NCI-H2227 (cell line): Measurements from ENCODE around the gene CEACAM1.
"Not testable (repeated sequence)": the region's sequence is repeated elsewhere in the genome, so short reads cannot be mapped to it uniquely, and the experiment has no call there.

ENCODE experiments used
- DNase-seq: peaks from one replicate; lab custom pipeline; 2025; ENCODE audit not compliant: unreplicated experiment; lab: John Stamatoyannopoulos, UW

Gene CEACAM1

DNA sequence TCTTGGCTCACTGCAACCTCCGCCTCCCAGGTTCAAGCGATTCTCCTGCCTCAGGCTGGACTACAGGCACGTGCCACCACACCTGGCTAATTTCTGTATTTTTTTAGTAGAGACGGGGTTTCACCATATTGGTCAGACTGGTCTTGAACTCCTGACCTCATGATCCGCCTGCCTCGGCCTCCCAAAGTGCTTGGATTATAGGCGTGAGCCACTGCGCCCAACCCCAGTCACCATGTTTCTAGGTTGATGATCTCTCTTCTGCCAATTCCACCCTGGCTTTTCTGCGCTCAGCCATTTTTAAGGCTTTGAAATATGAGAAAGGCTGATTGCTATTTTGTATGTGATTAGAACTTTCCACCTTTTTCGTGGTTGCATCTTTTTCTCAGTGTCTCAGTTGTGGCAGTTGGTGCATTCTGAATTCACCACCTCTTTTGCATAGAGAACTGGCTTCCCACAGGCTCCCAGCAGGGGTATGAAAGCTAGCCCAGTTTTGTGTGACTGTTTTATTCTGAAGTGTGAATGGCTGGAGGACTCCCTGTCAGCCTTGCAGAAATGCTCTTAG, 15.5 kb downstream of the CEACAM1 start:
- DNase-seq, result no peak

- no peak for DNase-seq
These were observed 16.1 kb downstream of the CEACAM1 start for GRCh38 chr19:42512130-42512636.

DNA sequence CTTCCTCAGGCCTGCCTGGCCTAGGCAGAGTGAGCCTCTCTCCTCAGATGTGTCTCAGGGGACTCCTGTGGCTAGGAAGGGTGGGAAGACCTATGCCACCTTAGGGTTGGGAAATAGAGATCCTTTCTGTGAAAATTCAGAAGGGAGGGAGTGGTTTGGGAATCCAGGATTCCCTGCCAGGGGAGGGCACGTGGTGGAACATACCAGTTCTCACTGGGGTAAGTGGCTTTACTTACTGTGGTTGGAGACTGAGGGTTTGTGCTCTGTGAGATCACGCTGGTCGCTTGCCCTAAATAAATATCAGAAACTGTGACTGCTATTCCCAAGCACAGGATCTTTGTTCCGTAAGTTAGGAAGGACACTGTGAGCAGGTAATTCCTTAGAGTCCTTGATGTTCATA, 16.9 kb downstream of the CEACAM1 start:
- no peak for DNase-seq

DNA sequence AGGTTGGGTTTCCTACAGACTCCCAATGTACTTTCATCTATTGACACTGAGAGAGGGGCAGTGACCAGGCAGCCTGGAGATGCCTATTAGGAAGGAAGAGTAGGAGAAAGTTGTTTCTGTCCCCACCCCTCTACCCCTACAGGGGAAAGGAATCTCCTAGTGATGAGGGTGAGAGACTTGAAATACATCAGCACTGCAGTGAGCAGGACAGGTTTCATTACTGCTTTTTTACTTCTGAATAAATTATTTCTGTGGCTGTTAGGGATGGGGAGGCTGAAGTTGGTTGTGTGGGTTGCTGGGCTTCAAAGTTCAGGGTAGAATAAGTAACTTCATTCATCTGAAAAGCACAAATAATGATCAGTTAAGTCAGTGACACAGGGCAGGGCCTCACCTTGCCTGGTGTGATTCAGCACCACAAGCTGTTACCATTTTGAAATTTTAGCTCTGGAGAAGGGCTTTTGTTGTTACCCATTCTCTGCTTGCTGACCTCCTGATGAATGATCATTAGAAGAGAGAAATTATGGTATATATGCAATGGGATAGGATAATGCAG, 19.3 kb downstream of the CEACAM1 start:
- no peak for DNase-seq

GRCh38 chr19:42505066-42505465, 23.2 kb downstream of the CEACAM1 start:
- DNase-seq, result no peak

DNA sequence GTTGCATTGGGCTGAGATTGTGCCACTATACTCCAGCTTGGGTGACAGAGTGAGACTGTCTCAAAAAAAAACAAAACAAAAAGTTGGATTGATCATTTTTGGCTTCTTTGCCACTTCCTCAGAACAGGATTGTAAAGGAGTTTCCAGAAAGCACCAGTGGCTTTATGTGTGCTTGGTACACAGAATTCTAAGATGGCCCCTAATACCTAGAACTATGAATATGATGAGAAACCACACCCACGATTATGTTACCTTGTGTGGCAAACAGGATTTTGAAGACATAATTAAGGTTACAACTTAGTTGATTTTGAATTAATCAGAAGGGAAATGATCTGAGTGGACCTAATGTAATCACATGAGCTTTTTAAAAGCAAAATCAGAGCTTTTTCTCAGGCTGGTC, 26.5 kb downstream of the CEACAM1 start:
- DNase-seq, result no peak

DNA sequence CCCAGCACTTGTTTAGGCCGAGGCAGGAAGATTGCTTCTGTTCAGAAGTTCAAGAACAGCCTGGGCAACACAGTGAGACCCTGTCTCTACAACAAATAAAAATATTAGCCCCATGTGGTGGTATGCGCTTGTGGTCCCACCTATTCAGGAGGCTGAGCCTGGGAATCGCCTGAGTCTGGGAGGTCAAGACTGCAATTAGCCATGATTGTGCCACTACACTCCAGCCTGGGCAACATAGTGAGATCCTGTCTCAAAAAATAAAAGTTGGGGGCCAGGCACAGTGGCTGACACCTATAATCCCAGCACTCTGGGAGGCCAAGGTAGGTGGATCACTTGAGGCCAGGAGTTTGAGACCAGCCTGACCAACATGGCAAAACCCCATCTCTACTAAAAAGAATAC, 27.0 kb downstream of the CEACAM1 start:
- not testable (repeated sequence) for DNase-seq

DNA sequence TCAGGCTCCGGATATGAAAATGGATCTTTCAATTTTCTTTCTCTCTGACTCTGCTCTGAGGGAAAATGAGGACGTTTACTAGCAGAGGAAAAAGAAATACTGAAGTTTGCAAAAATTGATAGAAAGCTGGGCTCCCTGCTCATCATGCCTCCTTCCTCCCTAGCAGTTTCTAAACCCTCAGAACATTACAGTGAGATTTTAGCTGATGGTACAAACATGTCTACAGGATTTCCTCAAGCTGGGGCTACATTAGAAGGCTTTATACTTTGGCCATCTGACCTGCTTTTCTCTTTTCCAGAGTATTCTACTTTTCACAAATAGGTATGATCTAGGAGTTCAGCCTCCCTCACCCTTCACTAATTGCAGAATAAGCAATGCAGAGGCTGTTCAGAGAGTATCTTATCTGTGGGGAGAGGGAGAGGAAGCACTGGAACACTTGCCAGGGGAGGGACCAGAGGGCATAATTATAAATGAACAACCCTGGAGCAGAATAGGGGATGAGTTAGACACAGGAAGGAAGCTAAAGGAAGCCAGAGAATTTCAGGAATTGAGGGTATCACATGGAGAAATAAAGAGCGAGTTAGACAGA, 30.0 kb downstream of the CEACAM1 start:
- DNase-seq, result no peak

DNA sequence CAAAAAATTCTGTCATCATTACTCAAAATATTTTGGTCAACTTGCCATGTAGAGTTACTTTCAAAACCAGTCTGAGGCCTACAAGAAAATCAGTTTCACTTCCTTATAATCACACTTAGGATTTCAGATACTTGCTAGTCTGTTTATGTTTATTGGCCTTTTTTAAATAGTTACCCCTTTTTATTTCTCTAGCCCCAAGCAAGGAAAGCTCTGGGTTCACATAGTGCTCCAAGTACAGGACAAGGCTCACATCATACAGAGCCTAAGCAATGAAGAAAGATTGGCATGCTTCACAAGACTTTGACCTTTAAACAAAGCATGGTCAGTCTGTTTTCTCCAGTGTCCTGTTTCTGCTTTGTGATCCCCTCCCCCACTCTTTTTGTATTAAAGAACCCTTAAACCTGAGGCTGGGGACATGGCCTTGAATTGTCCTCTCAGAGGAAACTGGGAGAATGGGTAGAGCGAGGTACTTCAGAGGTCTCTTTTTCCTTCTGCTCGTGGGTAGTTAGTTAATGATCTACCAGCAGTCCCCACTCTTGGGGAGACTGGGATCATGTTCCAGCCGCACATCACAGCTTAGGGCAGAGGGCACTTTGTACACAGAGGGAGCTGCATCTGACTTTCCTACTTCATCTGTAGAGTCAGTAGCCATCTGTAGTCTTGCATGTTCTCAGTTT, 30.7 kb downstream of the CEACAM1 start:
- DNase-seq, result no peak

DNA sequence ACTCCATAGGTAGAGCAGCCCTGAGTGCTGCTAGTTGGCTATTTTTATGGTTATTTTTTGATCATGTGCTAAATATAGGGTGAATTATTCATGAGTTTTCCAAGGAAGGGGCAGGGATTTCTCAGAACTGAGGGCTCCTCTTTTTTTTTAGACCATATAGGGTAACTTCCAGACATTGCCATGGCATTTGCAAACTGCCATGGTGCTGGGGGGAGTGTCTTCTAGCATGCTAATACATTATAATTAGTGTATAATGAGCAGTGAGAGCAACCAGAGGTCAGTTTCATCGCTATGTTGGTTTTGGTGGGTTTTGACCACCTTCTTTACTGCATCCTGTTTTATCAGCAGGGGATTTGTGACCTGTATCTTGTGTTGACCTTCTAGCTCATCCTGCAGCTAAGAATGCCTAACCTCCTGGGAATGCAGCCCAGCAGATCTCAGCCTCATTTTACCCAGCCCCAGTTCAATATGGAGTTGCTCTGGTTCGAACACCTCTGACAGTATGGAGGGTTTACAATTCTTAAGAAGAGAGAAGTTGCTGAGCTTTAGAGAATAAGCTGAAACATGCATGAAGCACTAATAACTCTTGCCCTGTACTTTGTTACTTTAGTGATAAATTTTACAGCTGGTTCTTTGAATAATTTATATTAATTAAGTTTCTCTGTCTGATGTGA, 31.7 kb downstream of the CEACAM1 start:
- DNase-seq, result no peak

- no peak for DNase-seq
These were observed 32.6 kb downstream of the CEACAM1 start for GRCh38 chr19:42495663-42496062.

DNA sequence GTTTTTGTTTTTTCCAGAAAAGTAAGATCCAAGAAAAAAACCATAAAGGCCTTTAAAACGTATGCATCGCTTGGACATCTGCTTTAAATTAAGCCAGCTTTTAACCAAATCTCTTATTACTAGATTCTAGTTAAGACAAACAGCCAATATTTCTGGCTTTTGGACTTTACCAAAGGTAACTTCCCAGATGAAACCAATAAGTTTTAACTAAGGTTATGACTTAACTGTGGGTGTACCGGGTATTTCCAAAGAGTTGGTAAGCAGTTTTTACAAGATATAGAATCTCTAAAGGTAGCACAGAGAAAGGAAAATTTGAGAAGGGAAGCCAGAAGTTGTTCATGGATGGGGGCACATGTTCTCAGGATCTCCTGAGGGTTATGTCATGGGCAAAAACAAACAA, 34.0 kb downstream of the CEACAM1 start:
- no peak for DNase-seq

GRCh38 chr19:42488783-42489521, 39.3 kb downstream of the CEACAM1 start:
- DNase-seq, result no peak

GRCh38 chr19:42487798-42488178, 40.5 kb downstream of the CEACAM1 start:
- no peak for DNase-seq

DNA sequence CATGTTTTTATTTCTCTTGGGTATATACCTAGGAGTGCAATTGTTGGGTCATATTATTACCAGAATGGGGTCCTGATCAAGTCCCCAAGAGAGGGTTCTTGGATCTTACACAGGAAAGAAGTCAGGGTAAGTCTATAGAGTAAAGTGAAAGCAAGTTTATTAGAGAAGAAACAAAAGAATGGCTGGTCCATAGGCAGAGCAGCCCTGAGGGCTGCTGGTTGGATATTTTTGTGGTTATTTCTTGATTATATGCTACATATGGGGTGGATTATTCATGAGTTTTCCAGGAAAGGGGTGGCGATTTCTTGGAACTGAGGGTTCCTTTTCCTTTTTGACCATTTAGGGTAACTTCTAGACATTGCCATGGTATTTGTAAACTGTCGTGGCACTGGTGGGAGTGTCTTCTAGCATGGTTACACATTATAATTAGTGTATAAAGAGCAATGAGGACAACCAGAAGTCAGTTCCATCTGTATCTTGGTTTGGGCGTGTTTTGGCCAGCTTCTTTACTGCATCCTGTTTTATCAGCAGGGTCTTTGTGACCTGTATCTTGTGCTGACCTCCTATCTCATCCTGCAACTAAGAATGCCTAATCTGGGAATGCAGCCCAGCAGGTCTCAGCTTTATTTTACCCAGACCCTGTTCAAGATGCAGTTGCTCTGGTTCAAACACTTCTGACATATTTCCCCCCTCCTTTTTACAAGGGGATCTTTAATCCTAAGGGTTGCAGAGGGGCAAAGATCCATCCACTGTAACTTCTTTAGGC, 41.1 kb downstream of the CEACAM1 start:
- DNase-seq, result no peak

- DNase-seq, result not testable (repeated sequence)
These were observed 43.2 kb downstream of the CEACAM1 start for GRCh38 chr19:42485036-42485435.

- DNase-seq, result no peak
These were observed 47.8 kb downstream of the CEACAM1 start for GRCh38 chr19:42480335-42481095.

- no peak for DNase-seq
These were observed 48.5 kb downstream of the CEACAM1 start for GRCh38 chr19:42479736-42480135.

DNA sequence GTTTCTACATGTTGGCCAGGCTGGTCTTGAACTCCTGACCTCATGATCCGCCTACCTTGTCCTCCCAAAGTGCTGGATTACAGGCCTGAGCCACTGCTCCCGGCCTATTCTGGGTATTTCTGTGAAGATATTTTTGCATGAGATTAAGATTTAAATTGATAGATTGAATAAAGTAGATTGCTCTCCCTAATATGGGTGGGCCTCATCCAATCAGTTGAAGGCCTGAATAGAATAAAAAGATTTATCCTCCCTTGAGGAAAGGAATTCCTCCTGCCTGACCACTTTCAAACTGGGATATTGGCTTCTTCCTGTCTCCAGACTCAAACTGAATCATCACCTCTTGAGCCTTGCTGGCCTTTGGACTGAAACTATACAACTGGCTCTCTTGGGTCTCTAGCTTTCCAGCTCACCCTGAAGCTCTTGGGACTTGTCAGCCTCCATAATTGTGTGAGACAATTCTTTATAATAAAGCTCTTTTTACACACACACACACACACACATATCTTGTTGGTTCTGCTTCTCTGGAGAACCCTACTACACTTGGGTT, 49.4 kb downstream of the CEACAM1 start:
- DNase-seq, result no peak
